ENCODE data around the gene NFATC1.
"Not testable (repeated sequence)": the region's sequence is repeated elsewhere in the genome, so short reads cannot be mapped to it uniquely, and the experiment has no call there.

The NFATC1 gene

GRCh38 chr18:79493801-79494211, 98.1 kb downstream of the NFATC1 start:
- DNase-seq, result no peak

DNA sequence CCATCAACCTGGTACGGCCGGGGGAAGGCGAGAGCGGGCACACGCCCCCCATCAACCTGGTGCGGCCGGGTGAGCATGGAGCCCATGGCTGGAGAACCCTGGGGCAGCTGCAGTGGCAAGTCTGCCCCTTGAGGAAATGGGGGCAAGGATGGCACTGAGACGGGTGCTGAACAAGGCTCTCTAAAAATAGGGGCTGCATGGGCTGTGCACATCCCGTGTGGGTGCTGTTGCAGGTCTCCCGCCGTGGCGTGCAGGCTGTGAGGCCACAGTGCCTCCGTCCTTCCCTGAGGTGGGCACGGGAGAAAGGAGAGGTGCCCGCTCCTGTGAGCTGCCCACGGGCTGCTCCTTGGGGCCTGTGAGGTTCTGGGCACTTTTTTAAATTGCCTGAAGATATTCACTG, 99.2 kb downstream of the NFATC1 start:
- DNase-seq, result no peak

DNA sequence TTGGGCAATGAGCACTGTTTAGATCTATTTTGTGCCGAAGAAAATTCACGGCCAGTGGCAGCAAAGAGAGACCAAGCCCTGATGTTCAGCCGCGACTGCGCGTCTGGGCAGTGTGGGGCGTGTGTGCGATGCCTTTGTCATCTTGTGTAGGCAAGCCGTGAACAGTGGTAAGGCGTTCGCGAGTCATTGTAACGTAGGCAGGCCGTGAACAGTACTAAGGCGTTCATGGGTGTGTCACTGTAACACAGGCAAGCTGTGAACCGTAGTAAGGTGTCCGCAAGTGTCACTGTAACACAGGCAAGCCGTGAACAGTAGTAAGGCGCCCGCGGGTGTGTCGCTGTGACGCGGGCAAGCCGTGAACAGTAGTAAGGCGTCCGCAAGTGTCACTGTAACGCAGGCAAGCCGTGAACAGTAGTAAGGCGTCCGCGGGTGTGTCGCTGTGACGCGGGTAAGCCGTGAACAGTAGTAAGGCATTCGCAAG, 99.9 kb downstream of the NFATC1 start:
- DNase-seq, result no peak

- no peak for DNase-seq
These were observed 100.7 kb downstream of the NFATC1 start for GRCh38 chr18:79496237-79496977.

- peak; percentile 85 for DNase-seq
These were observed 101.4 kb downstream of the NFATC1 start for GRCh38 chr18:79496978-79497637.

GRCh38 chr18:79497638-79498081, 101.9 kb downstream of the NFATC1 start:
- no peak for DNase-seq

GRCh38 chr18:79498662-79499061, 102.9 kb downstream of the NFATC1 start:
- no peak for DNase-seq

- no peak for DNase-seq
These were observed 105.3 kb downstream of the NFATC1 start for GRCh38 chr18:79501006-79501405.

DNA sequence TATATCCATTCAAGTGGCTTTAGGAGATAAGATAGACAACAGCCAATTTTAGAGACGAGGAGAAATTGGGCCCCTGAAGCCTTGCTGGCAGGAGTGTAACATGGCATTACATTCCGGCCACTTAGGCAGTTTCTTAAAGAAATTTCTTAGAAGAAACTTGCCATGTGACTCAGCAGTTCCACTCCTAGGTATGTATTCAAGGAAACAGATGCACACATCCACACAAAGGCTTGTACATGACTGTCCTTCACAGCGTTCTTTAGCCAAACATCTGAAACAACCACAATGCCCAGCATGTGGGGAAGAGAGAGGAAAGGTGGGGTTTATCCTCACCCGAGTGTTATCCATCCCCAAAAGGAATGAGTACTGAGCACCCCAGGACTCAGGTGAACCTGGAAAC, 107.1 kb downstream of the NFATC1 start:
- peak; percentile 34 for DNase-seq

GRCh38 chr18:79503406-79503805, 107.7 kb downstream of the NFATC1 start:
- DNase-seq, result no peak

GRCh38 chr18:79504034-79504433, 108.3 kb downstream of the NFATC1 start:
- no peak for DNase-seq

GRCh38 chr18:79504495-79504894, 108.8 kb downstream of the NFATC1 start:
- DNase-seq, result not testable (repeated sequence)

- not testable (repeated sequence) for DNase-seq
These were observed 109.7 kb downstream of the NFATC1 start for GRCh38 chr18:79505465-79505864.

DNA sequence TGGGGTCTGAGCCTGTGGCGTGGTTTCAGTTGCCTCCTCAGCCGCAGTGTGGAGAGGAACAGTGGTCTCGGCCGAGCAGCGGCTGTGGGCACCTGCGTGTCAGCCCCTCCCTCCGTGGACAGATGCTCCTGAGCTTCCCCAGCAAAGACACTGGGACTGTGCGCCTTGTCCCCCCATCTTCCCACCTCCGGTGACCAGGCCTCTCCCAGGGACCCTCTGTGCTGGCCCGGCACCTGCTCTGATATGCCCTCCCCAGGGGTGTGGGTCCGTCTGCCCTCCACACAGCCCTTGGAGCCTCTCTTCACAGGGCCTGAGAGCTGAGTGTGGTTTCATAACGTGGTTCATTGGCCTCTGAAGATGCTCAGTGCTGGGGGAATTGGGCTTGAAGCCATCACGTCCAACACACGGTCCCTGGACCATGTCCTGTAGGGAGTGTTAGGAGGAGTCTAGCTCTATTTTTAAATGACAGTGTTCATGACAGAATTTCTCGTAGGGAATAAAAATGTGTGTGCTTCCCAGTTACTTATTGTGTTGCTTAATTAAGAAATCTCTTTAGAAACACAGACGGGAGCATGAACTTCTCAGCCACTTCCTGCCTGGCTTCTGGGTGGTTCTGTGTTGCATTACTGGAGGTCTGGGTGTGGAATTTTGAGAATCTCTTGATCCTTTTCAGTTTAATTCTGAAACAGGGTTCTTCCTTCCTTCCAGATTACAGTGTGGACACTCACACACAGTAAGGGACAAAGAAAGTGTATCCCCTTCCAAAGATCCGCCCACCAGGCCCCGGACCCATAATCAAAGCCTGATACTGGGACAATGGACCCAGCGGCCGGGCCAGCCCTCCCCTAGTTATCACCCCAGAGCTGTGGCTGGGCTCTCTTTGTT, 110.7 kb downstream of the NFATC1 start:
- peak; percentile 71 for DNase-seq

DNA sequence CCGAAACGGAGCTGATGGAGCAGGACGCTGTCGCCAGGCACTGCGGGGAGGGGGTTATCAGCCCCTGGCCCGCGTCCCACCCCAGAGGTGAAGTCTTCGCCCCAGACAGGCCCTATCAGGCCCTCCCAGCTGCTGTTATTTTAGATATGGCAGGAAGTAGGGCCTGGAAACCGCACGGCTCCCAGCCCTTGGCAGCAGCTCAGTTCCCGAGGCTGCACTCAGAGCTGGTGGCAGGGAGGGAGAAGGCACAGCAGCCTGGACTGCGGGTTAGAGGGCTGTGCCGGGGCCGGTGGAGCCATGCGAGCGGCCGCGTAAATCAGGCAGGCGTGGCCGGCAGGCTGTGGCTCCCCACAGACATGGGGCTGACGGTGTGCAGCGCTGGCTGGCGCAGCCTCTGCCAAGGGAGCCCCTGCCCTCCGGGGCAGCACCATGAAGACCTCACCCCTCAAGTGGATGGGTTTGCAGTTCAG, 111.4 kb downstream of the NFATC1 start:
- peak; percentile 73 for DNase-seq

DNA sequence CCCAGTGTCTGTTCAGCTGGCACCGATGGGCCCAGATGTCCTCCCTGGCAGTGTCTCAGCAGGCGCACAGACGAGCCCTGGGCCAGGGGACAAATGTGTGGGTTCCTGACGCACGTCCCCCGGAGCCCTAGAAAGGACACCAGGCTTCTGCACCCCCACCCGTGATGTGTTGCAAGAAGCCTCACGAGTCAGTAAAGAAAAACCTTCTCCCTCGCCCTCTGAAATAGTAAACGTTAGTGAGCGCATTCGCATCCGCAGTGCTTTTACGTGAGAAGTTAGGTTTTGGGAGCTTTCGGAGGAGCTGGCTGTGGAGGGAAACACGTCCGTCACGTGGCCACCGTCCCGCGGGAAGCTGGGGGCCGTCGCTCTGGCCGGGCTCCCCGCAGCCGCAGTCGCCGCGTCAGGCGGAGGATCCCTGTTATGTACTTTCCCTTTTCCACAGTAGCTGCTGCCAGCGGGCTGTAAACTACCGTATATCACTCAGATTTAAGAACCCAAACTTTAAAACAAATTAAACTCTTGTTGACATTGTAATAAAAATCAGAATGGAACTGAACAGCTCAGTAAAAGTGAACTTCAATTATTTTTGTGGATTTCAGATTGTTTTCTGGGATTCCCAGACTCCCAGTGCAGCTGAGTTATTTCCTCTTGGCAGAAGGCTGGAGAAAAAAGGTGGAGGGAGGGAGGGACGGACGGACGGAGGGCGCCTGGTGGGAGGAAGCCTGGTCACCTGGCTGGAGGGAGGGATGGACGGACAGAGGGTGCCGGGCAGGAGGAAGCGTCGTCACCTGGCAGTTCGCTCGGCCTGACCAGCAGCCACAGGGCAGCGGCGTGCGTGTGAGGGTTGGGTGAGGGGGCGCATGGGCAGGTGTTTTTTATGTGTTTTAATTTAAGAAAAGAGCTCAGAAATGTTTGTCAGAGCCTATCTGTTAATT, 112.1 kb downstream of the NFATC1 start:
- DNase-seq, result peak; percentile 59

DNA sequence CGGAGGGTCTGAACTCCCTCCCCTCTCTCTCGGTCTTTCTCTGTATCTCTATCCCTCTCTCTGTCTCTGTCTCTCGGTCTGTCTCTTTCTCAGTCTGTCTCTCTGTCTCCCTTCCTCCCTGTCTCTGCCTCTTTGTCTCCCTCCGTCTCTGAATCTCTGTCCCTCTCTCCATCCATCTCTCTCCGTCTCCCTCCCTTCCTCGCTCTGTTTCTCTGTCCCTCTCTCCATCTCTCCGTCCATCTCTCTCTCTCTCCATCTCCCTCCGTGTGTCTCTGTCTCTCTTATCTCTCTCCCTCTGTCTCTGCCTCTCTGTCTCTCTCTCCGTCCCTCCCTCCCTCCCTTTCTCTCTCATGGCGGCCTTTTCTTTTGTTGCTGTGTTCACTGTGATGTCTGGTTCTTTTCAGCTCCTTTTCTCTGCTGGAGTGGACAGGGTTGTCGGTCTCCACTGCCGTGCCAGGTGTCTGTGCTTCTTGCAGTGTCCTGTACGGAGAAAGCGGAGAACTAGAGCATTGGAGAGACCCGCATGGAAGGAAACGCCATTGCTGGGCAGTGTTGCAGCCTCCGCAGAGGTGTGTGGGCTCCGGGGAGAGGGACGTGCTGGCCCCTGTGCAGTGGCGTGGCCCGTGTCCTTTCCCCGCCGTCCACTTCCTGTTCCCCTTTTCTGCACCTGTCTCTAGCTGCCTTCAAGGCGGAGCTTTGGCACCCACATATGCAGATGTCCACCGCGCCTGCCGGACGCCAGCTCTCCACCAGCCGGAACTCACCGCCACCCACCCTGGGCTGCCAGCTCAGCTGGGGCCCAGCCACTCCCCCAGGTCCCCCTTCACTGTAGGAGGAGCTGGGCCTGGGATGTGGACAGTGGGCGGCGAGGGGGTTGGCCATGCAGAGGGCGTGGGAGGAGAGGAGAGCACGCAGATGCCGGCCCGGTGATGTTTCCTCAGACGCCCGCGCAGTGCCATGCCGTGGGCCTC, 113.1 kb downstream of the NFATC1 start:
- no peak for DNase-seq

DNA sequence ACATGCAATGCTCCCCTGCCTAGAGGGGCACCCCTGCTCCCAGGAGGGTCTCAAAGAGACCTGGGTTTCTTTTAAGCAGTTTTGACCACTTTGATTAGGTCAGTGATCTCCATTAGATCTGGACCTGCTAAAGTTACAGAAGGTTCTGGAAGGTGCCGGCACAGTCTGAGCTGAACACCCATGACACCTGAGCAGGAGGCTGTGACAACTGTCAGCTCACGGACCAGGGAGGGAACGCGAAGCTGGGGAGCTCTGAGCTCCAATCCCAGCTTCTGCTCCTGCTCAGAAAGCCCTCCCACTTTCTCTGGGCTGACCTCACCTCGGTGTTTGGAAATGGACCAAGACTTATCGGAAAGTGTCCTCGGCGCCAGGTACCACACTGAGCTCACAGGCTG, 113.8 kb downstream of the NFATC1 start:
- no peak for DNase-seq

DNA sequence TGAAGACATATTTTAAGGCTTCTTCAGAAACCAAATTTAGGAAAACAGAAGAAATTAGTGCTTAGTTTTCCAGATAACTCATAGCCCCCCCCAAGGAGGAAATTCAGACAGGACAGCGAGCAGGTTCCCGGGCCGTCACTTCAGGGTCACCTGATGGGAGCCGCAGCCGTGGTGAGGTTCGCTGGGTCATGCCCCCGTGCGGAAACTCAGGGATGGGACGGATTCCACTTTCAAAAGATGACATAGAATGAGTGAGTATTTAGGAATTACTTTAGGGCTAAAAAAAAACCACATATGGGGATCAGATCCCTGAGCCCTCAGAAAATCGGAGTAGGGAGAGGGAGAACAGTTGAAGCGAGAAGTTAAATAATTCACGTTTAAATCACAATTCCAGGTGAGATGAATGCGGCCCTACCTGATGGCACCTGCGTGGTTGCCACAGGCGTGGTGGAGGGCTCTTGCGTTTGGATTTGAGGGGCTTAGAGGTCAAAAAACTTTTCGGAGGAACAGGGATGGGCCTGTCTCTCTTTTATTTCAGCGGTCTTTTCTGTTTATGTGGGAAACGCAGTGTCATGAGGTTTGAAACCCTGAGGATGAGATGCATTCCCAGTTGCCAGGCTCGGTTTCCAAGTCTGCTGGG, 114.4 kb downstream of the NFATC1 start:
- no peak for DNase-seq

DNA sequence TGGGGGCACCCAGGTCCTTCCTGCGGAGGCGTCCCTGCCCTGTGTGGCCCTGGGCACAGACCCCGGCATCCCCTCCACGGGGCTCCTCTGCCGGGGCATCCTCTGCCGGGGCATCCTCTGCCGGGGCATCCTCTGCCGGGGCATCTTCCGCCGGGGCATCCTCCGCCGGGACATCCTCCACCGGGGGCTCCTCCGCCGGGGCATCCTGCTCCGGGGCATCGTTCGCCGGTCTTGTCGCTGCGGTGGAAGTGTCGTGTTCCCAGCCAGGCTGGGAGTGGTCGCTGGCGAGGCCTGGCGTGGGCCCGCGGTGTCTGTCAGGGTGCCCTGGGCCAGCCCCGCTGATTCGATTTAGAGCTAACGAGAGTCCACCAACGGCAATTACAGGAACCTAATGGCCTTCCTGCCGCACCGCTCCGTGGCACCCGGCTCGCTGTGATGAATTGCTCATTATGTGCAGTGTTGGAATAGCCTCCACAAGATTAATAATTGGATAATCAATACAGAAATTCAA, 115.1 kb downstream of the NFATC1 start:
- no peak for DNase-seq

Measured in fibroblast of upper back skin (primary cell).